HFFc6 (cell line): ENCODE results near the gene RTN4R. TPM values are rescaled to one million over a fixed set of nuclear protein-coding genes. Genes with fewer than 3 reads are reported as not detected.

Experiments
- DNase-seq: peaks from one replicate; pipeline ENCODE4 v3.0.0-alpha.2; 2018
- H3K27ac Mint-ChIP-seq: 2 replicates; pipeline ENCODE4 v1.8.0; 2020; ENCODE audit warnings: mild to moderate bottlenecking, mixed read lengths
- H3K27me3 Mint-ChIP-seq: 2 replicates; pipeline ENCODE4 v1.8.0; 2021; ENCODE audit warnings: mild to moderate bottlenecking, moderate library complexity, mixed read lengths; ENCODE audit not compliant: insufficient read depth
- H3K36me3 Mint-ChIP-seq: 2 replicates; pipeline ENCODE4 v1.8.0; 2021; ENCODE audit warnings: low read depth, mixed read lengths
- H3K4me1 Mint-ChIP-seq: 2 replicates; pipeline ENCODE4 v1.8.0; 2020; ENCODE audit warnings: low read depth, mixed read lengths
- H3K4me3 Mint-ChIP-seq: 2 replicates; pipeline ENCODE4 v1.8.0; 2020; ENCODE audit warnings: mild to moderate bottlenecking, moderate library complexity, mixed read lengths
- H3K9me3 Mint-ChIP-seq: 2 replicates; pipeline ENCODE4 v1.8.0; 2020; ENCODE audit warnings: mild to moderate bottlenecking, mixed read lengths
- CTCF ChIP-seq: fragments of 200-600 bp; sonication (generic); IDR thresholded peaks from 2 replicates; pipeline ENCODE4 v1.5.0; 2021; ENCODE audit warnings: antibody characterized with exemption, mild to moderate bottlenecking
- total RNA-seq, 6 experiments: library from RNA; stranded (reverse); fragmentation: NEBNext Ultra II Directional; extraction: Animal tissue kit (Norgen Biotek cat#: 25700); gene quantifications; 2 replicates in 1 of 6; 3 replicates in 5 of 6; pipeline ENCODE4 v1.2.3, GENCODE V29; 2021

Gene RTN4R
- total RNA-seq, 6 experiments from 2014 or later = 0.14 to 0.85 (median 0.35) TPM

GRCh38 chr22:20240447-20240764 lies 27.7 kb downstream of the RTN4R start:
- Mint-ChIP-seq H3K36me3 (no peaks in the 10 kb centered on the region), H3K4me3 (no peak overlapping the region), H3K9me3 (no peaks in the 10 kb centered on the region), H3K27me3 (no peaks in the 10 kb centered on the region; the same call in 1 of the 2 replicates), H3K27ac (no peak overlapping the region), H3K4me1 (peaks cover 8% of the 10 kb centered on the region; the same call in 1 of the 2 replicates)
- no peak for TF ChIP-seq CTCF
- no peak for DNase-seq

- Mint-ChIP-seq H3K27me3 (peaks cover 2% of the 10 kb centered on the region), H3K4me3 (no peak overlapping the region), H3K27ac (no peak overlapping the region), H3K9me3 (no peaks in the 10 kb centered on the region), H3K4me1 (peaks cover 8% of the 10 kb centered on the region; the same call in 1 of the 2 replicates), H3K36me3 (no peaks in the 10 kb centered on the region)
- TF ChIP-seq CTCF = no peak
- no peak for DNase-seq
These were observed 28.3 kb downstream of the RTN4R start for GRCh38 chr22:20239676-20240446.

- H3K4me1 Mint-ChIP-seq = peaks cover 8% of the 10 kb centered on the region; the same call in 1 of the 2 replicates
- no peaks in the 10 kb centered on the region for H3K36me3 Mint-ChIP-seq
- H3K27ac Mint-ChIP-seq = no peak overlapping the region
- H3K4me3 Mint-ChIP-seq = no peak overlapping the region
- H3K9me3 Mint-ChIP-seq = no peaks in the 10 kb centered on the region
- TF ChIP-seq CTCF = 0 out of 2 replicates have a peak, but pooled peaks have one; percentile 9
- no peak for DNase-seq
- H3K27me3 Mint-ChIP-seq = peaks cover 8% of the 10 kb centered on the region
These were observed 29.0 kb downstream of the RTN4R start for GRCh38 chr22:20238901-20239675.

GRCh38 chr22:20238536-20238900 lies 29.6 kb downstream of the RTN4R start:
- TF ChIP-seq CTCF = peak; percentile 73
- no peak for DNase-seq
- Mint-ChIP-seq H3K36me3 (no peaks in the 10 kb centered on the region), H3K27ac (no peak overlapping the region), H3K4me3 (no peak overlapping the region), H3K4me1 (peaks cover 5% of the 10 kb centered on the region; the same call in 1 of the 2 replicates), H3K27me3 (peaks cover 8% of the 10 kb centered on the region), H3K9me3 (no peaks in the 10 kb centered on the region)

GRCh38 chr22:20237480-20238440 lies 30.4 kb downstream of the RTN4R start:
- peaks cover 8% of the 10 kb centered on the region for H3K27me3 Mint-ChIP-seq
- H3K4me1 Mint-ChIP-seq = no peaks in the 10 kb centered on the region
- H3K36me3 Mint-ChIP-seq = no peaks in the 10 kb centered on the region
- H3K9me3 Mint-ChIP-seq = no peaks in the 10 kb centered on the region
- TF ChIP-seq CTCF = no peak
- DNase-seq = no peak
- no peak overlapping the region for H3K27ac Mint-ChIP-seq
- H3K4me3 Mint-ChIP-seq = no peak overlapping the region
